NCI-H460 (cell line): Measurements from ENCODE around the gene ITGB1. TPM values are rescaled to one million over a fixed set of nuclear protein-coding genes. Genes with fewer than 3 reads are reported as not detected.
"Not testable (repeated sequence)": the region's sequence is repeated elsewhere in the genome, so short reads cannot be mapped to it uniquely, and the experiment has no call there.

Source experiments
- DNase-seq: peaks from one replicate; pipeline ENCODE4 v3.0.0-alpha.2; 2016; ENCODE audit warnings: low read depth; ENCODE audit errors: extremely low read depth
- total RNA-seq: library from RNA; depleted of rRNA; stranded (reverse); fragments of >200 nt; shearing (Covaris generic); gene quantifications from 2 replicates; pipeline ENCODE4 v1.2.3, GENCODE V29; 2014

ITGB1 gene
- total RNA-seq, 1 experiment from 2014 or later = 693 TPM

GRCh38 chr10:32980558-32981468 is 22.8 kb upstream of the ITGB1 start:
- DNase-seq = peak; percentile 96

GRCh38 chr10:32980242-32980557 is 22.2 kb upstream of the ITGB1 start:
- no peak for DNase-seq

- not testable (repeated sequence) for DNase-seq
Measured at GRCh38 chr10:32979719-32980118, 21.7 kb upstream of the ITGB1 start.

GRCh38 chr10:32979041-32979440 is 21.0 kb upstream of the ITGB1 start:
- no peak for DNase-seq

GRCh38 chr10:32977846-32978809 is 20.1 kb upstream of the ITGB1 start:
- DNase-seq = not testable (repeated sequence)

GRCh38 chr10:32976338-32976737 is 18.3 kb upstream of the ITGB1 start:
- DNase-seq = no peak

- no peak for DNase-seq
Measured at GRCh38 chr10:32972929-32973328, 14.9 kb upstream of the ITGB1 start.

- DNase-seq = no peak
Measured at GRCh38 chr10:32972460-32972859, 14.4 kb upstream of the ITGB1 start.

GRCh38 chr10:32971536-32972091 is 13.6 kb upstream of the ITGB1 start:
- no peak for DNase-seq

- no peak for DNase-seq
Measured at GRCh38 chr10:32970910-32971309, 12.9 kb upstream of the ITGB1 start.

- DNase-seq = no peak
Measured at GRCh38 chr10:32964270-32964669, 6.2 kb upstream of the ITGB1 start.

- DNase-seq = no peak
Measured at GRCh38 chr10:32963096-32963495, 5.1 kb upstream of the ITGB1 start.

- no peak for DNase-seq
Measured at GRCh38 chr10:32962521-32962920, 4.5 kb upstream of the ITGB1 start.

GRCh38 chr10:32961895-32962369 is 3.9 kb upstream of the ITGB1 start:
- DNase-seq = no peak

GRCh38 chr10:32961343-32961894 is 3.4 kb upstream of the ITGB1 start:
- DNase-seq = no peak

GRCh38 chr10:32960022-32960421 is 2.0 kb upstream of the ITGB1 start:
- DNase-seq = no peak

- no peak for DNase-seq
Measured at GRCh38 chr10:32959006-32959920, 1.2 kb upstream of the ITGB1 start.

- DNase-seq = no peak
Measured at GRCh38 chr10:32957341-32958084, 517 bp downstream of the ITGB1 start.
